C4-2B (cell line): ENCODE measurements around the gene KIAA0825.

Experiments used
- H3K27ac ChIP-seq: fragments of 450-650 bp; 2 replicates; pipeline ENCODE4 v1.5.1; 2017
- ZFX ChIP-seq: fragments of 450-650 bp; IDR thresholded peaks from 2 replicates; pipeline ENCODE4 v1.6.1; 2017
- TF ChIP-seq, protein P1 (sequence below): fragments of 450-650 bp; conservative IDR thresholded peaks from 2 replicates; pipeline ENCODE4 v1.5.1; 2017; ENCODE audit warnings: mild to moderate bottlenecking

The KIAA0825 gene

DNA sequence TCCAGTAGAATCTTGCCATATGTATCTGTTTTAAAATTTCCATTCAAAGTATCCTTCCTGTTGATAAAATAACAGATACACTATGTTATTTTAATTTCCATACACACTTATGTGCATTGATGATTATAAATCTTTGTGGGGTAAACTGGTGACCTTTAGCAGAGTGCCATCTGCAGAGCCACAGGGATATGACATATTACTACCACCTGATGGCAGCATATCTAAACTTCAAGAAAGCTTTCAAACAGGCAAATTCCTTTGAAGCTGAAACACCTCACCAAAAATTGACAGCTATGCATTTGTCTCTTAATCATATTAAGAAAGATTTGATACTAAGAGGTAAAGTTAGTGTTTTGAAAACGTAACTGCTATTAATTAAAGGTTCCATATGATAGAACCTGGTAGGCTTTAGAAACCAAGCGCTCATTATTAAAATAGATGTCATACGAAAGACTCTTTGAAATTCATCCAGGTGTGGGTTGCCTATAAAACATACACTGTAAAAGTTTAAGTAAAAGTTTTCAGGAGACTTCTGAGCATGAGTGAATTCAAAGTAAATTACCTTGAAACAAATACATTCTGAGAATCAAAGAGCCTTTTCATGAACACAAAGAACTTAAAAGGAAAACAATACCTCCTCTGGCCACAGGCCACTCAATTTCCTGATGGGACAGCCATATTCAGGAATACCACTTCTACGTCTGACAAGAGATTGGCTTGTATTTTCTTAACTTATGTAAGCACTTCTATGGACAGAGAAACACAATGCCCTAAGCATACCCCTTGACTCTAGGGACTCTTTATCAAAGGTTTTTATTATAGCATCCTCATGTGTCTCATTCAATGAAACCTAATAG is 93.3 kb downstream of the KIAA0825 start:
- no peak for TF ChIP-seq ZFX
- TF ChIP-seq, protein P1, sequence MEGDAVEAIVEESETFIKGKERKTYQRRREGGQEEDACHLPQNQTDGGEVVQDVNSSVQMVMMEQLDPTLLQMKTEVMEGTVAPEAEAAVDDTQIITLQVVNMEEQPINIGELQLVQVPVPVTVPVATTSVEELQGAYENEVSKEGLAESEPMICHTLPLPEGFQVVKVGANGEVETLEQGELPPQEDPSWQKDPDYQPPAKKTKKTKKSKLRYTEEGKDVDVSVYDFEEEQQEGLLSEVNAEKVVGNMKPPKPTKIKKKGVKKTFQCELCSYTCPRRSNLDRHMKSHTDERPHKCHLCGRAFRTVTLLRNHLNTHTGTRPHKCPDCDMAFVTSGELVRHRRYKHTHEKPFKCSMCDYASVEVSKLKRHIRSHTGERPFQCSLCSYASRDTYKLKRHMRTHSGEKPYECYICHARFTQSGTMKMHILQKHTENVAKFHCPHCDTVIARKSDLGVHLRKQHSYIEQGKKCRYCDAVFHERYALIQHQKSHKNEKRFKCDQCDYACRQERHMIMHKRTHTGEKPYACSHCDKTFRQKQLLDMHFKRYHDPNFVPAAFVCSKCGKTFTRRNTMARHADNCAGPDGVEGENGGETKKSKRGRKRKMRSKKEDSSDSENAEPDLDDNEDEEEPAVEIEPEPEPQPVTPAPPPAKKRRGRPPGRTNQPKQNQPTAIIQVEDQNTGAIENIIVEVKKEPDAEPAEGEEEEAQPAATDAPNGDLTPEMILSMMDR = peak; percentile 90
- no peak overlapping the region for H3K27ac ChIP-seq

DNA sequence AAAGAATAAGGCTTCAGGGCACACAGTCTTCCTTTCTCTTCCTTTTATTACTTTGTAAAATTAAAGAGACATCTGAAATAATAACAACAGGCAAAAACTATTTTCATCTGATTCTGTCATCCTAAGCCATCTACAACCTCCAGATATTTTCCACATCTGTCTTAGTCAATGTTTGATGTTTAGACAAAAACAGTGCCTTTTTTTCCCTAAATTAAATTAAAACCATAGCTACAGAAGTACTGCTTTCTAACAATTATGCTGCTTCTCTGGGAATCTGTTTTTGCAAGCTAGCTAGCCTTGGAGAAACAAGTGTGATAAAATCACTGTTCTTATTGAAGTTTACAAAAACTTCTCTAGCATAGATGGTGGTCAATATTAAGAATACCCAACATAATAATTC is 95.4 kb downstream of the KIAA0825 start:
- TF ChIP-seq, protein P1 = no peak
- TF ChIP-seq ZFX = no peak
- H3K27ac ChIP-seq = no peak overlapping the region

DNA sequence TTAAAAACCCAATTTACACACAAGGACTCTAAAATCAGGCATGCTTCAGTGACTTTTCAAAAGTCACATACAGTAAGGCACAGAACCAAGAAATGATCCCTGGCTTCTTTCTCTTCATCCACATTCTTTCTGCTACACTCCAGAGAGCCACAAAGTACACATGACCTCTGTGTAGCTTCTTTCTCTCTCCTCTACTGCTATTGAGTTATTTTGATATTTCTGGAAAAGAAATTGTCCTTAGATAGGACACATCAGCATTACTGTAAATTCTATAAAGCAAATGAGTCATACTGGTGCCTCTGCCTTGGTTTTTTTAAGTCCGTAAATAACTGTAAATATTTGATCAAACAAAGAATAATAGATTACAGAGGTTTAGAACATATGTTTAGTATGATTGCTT is 96.3 kb downstream of the KIAA0825 start:
- TF ChIP-seq, protein P1 = no peak
- no peak for TF ChIP-seq ZFX
- H3K27ac ChIP-seq = no peak overlapping the region

DNA sequence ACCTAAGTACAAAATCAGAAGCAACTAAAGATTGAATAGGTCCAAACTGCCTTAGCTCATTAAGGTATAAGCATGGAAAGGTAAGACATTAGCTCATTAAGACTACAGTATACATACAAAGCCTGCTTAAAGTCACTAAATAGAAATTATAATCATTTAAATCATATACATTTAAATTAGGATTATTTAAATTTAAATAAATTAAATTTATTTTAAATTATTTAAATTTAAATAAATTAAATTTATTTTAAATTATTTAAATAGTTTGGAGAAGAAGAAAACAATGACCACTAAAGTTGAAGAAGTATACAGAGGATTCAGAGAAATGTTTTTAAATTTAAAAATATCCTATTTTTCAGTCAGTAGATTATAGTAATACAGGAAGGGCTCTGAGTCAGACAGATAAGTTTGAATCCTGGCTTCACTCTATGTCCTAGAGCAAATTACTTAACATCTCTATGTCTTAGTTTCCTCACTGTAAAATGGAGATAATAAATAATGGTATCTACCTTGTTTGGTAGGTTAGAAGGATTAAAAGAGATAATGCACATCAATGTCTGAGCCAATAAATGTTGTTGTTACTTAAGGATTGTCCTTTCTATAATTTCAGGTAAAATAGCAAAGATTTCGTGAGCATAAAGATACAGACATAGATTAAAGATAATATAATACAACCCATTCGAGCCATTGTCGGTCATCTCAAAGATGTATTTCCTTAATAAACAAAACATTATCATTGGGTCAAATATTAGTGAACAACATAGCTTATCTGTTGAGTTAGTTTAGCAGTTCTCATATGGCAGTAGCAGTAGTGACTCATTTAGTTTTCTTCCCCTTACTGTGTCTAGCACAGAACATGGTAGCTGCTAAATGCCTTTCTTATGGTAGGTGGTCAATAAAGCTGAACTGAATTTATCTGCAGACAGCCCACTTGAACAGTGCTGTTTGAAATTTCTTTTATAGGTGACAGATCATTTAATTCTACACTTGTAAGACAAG is 100.6 kb downstream of the KIAA0825 start:
- no peak overlapping the region for H3K27ac ChIP-seq
- TF ChIP-seq, protein P1 = no peak
- no peak for TF ChIP-seq ZFX

DNA sequence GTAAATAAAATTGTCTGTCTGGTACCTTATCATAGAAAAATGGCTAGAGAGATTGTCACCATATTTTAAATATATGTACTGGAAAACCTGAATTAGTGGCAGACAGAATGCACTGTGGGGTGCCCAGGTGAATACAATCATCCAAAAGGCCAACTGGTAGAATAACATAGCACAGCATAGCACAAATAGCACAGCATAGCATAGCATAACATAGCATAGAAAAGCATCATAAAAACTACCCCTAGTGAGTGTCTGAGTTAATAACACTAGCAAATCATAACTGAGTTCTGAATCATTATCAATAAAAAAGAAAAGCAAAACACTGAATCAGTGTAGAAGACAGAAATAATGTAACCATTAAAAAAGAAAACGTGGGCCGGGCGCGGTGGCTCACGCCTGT is 102.3 kb downstream of the KIAA0825 start:
- no peak overlapping the region for H3K27ac ChIP-seq
- TF ChIP-seq ZFX = no peak
- TF ChIP-seq, protein P1 = no peak

DNA sequence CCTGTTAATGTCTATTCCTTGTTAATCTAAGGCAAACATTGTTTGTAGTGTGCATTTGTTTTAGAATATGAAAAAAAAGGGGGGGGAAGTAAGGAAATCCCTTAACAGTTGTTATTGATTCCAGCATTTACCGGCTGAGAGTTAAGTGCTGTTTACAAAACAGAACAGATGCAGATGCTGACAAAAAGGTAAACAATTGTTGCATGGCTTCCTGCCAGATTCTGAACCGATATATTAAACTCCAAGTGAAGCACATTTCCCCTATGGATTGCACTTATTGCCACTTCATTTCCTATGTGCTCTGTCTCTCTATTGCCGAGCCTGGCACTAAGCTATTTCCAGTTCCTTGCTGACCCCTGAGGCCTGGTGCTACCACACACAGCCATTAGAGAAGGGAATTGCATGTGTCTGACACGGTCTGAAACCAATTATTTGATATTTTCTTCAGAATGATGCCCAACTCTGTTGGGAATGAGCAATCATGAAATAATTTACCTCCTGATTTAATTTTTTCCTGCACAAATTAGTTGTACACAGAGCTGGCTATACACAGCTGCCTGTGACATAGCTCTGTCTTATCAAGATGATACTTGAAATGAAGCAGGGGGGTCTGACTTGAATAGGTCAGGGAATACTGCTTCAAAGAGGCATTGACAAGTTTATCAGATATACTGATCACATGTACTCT is 109.8 kb downstream of the KIAA0825 start:
- no peak overlapping the region for H3K27ac ChIP-seq
- TF ChIP-seq ZFX = no peak
- TF ChIP-seq, protein P1 = no peak
